Measurements from ENCODE around the gene MAN2A2. TPM values are rescaled to one million over a fixed set of nuclear protein-coding genes. Genes with fewer than 3 reads are reported as not detected.
A peak's percentile ranks its signal among the peaks of the same experiment; 100 is the strongest.

Gene MAN2A2
- total and polyA plus RNA-seq, 9 of the 15 experiments (the other 6 are each of a cell fraction or from before 2014, with no cell fraction given) = 7.3 to 151 (median 43.4) TPM

DNA sequence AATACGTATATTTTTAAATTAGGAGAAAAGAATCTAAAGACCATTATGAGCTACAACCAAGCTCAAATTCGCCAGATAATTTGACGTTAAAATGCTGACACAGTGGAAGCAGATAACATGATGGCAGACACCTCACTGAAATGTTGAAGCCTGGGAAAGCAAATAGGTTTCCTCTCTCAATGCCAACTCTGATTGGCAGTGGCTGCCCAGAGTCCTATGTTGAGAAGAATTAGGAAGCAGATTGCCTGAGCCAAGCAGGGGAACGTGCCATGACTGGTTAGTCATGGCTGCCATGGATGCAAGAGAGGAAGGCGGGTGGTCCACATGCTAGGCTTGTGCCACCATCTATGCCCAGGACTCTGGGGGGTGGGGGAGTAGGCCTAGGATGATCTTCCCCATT, 35.2 kb downstream of the MAN2A2 start:
- Histone ChIP-seq H3K36me3 (ENCODE audit: control insufficient read depth, insufficient read depth, low read length) (peaks cover 61% of the 10 kb centered on the region), H3K4me2 (ENCODE audit: insufficient read depth, low read length) (no peak overlapping the region), H3K9me1 (ENCODE audit: control insufficient read depth, insufficient read depth, low read length) (no peaks in the 10 kb centered on the region), H4K20me1 (replicated peaks; ENCODE audit: control insufficient read depth, insufficient read depth, low read length) (no peaks in the 10 kb centered on the region), H3K4me3 (no peak overlapping the region), H3K79me2 (ENCODE audit: control insufficient read depth, insufficient read depth, low read length) (peaks cover 22% of the 10 kb centered on the region), H2AFZ (ENCODE audit: low read depth, low read length) (no peak overlapping the region), H3K27me3 (ENCODE audit: control insufficient read depth in 2 of 2, insufficient read depth in 2 of 2, low read length in 2 of 2) (no peaks in the 10 kb centered on the region), H3K9ac (ENCODE audit: insufficient read depth in 1 of 2, low read depth in 2 of 2, low read length in 2 of 2) (peak overlapping the region in 1 of 2 experiments; percentile 37; a peak in 1 of 4 replicates), H3K9me3 (replicated peaks; ENCODE audit: control insufficient read depth, insufficient read depth, low read depth, low read length) (no peaks in the 10 kb centered on the region), H3K27ac (ENCODE audit: extremely low read depth, low read depth, low read length) (no peak overlapping the region), H3K4me1 (replicated peaks in 1 of 2; ENCODE audit: control insufficient read depth in 2 of 2, insufficient read depth in 2 of 2, low read length in 2 of 2) (peaks cover 23 to 32% of the 10 kb centered on the region in 2 experiments)
- in situ Hi-C loops (cut with MboI) = no loop called here
- FAIRE-seq = no peak
- no TSS peak for BruUV-seq (replicated peaks)
- TF ChIP-seq ZNF316 (IDR thresholded peaks at IDR 0.05) = peak; percentile 35; the same call in 1 of the 2 replicates
- TF ChIP-seq, protein P1, sequence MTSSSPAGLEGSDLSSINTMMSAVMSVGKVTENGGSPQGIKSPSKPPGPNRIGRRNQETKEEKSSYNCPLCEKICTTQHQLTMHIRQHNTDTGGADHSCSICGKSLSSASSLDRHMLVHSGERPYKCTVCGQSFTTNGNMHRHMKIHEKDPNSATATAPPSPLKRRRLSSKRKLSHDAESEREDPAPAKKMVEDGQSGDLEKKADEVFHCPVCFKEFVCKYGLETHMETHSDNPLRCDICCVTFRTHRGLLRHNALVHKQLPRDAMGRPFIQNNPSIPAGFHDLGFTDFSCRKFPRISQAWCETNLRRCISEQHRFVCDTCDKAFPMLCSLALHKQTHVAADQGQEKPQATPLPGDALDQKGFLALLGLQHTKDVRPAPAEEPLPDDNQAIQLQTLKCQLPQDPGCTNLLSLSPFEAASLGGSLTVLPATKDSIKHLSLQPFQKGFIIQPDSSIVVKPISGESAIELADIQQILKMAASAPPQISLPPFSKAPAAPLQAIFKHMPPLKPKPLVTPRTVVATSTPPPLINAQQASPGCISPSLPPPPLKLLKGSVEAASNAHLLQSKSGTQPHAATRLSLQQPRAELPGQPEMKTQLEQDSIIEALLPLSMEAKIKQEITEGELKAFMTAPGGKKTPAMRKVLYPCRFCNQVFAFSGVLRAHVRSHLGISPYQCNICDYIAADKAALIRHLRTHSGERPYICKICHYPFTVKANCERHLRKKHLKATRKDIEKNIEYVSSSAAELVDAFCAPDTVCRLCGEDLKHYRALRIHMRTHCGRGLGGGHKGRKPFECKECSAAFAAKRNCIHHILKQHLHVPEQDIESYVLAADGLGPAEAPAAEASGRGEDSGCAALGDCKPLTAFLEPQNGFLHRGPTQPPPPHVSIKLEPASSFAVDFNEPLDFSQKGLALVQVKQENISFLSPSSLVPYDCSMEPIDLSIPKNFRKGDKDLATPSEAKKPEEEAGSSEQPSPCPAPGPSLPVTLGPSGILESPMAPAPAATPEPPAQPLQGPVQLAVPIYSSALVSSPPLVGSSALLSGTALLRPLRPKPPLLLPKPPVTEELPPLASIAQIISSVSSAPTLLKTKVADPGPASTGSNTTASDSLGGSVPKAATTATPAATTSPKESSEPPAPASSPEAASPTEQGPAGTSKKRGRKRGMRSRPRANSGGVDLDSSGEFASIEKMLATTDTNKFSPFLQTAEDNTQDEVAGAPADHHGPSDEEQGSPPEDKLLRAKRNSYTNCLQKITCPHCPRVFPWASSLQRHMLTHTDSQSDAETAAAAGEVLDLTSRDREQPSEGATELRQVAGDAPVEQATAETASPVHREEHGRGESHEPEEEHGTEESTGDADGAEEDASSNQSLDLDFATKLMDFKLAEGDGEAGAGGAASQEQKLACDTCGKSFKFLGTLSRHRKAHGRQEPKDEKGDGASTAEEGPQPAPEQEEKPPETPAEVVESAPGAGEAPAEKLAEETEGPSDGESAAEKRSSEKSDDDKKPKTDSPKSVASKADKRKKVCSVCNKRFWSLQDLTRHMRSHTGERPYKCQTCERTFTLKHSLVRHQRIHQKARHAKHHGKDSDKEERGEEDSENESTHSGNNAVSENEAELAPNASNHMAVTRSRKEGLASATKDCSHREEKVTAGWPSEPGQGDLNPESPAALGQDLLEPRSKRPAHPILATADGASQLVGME (CRISPR knock-in tag; IDR thresholded peaks at IDR 0.05) = no peak
- 88% methylated on average over 5 of the region's 5 CpGs for WGBS (ENCODE audit: insufficient coverage, low coverage, missing lambda C conversion rate)
- no peak for ATAC-seq
- ChIA-PET CTCF (ENCODE audit: low intra/inter-chr PET ratio) (no interaction called here), POLR2A (interaction anchor here (0.7 kb wide), 1 partner anchor 365 kb away, joined by 3 read pairs; no protein-coding TSS in a partner anchor)
- intact Hi-C loops (cut with micrococcal nuclease) = loop anchor here (10.0 kb wide), 2 partner anchors 287 to 643 kb away; no protein-coding TSS in a partner anchor
- DNase-seq (ENCODE audit: extremely low read depth in 1 of 4, low spot score in 3 of 4) = no peak
